IMR-90 (cell line): ENCODE data around the gene SHCBP1L. TPM values are rescaled to one million over a fixed set of nuclear protein-coding genes. Genes with fewer than 3 reads are reported as not detected.

Experiments used
- ATAC-seq: fragments of 200-7000 bp; cut with Tn5 transposase; 2 replicates; pipeline ENCODE4 v1.9.1; 2020; ENCODE audit warnings: low read depth, mild to moderate bottlenecking, moderate library complexity
- BruUV-seq: library from RNA; stranded (reverse); fragments of 400-500 nt; replicated peaks from 2 replicates; lab custom pipeline; 2021; lab: Mats Ljungman, UMichigan
- CTCF ChIA-PET: fragments of 300-600 bp; formaldehyde crosslinking; extraction: SDS; loops from one replicate; lab custom pipeline; 2021; ENCODE audit warnings: antibody characterized with exemption; lab: Yijun Ruan, JAX
- POLR2A ChIA-PET: fragments of 300-600 bp; sonication (Branson Sonifier 250); formaldehyde crosslinking; loops from one replicate; lab custom pipeline; 2022; ENCODE audit warnings: antibody characterized with exemption; ENCODE audit not compliant: unreplicated experiment; lab: Charles Lee
- DNase-seq: peaks from one replicate; pipeline ENCODE4 v3.0.0; 2013
- H2AFZ ChIP-seq: replicated peaks from 2 replicates; pipeline ENCODE3; 2013; ENCODE audit warnings: low read length, mild to moderate bottlenecking; ENCODE audit not compliant: poor library complexity
- H2AK5ac ChIP-seq: 2 replicates; pipeline ENCODE4 v1.6.1; 2013; ENCODE audit warnings: low read depth, low read length, inconsistent platforms
- H2AK9ac ChIP-seq: replicated peaks from 2 replicates; pipeline ENCODE3; 2013; ENCODE audit warnings: mild to moderate bottlenecking, low read depth, low read length, moderate library complexity; ENCODE audit not compliant: poor library complexity
- H2BK120ac ChIP-seq: 2 replicates; pipeline ENCODE4 v1.6.1; 2013; ENCODE audit warnings: low read depth, low read length, inconsistent platforms
- H2BK15ac ChIP-seq: 3 replicates; pipeline ENCODE4 v1.6.1; 2013; ENCODE audit warnings: low read depth, low read length, inconsistent platforms
- H2BK20ac ChIP-seq: 2 replicates; pipeline ENCODE4 v1.6.1; 2013; ENCODE audit warnings: low read depth, mild to moderate bottlenecking, inconsistent platforms, low read length, moderate library complexity
- H2BK5ac ChIP-seq: 2 replicates; pipeline ENCODE4 v1.6.1; 2013; ENCODE audit warnings: mild to moderate bottlenecking, low read depth, low read length, inconsistent platforms; ENCODE audit not compliant: poor library complexity, severe bottlenecking
- H3K14ac ChIP-seq: replicated peaks from 2 replicates; pipeline ENCODE4 v1.6.1; 2013; ENCODE audit warnings: low read depth, low read length, inconsistent platforms
- H3K18ac ChIP-seq: 2 replicates; pipeline ENCODE4 v1.6.1; 2013; ENCODE audit warnings: low read depth, low read length, control low read depth
- H3K23ac ChIP-seq: 2 replicates; pipeline ENCODE4 v1.6.1; 2013; ENCODE audit warnings: low read depth, low read length, inconsistent platforms
- H3K27ac ChIP-seq: 2 replicates; pipeline ENCODE4 v1.5.1; 2013; ENCODE audit warnings: mild to moderate bottlenecking, control low read depth, low read length; ENCODE audit not compliant: insufficient read depth
- H3K27me3 ChIP-seq: 2 replicates; pipeline ENCODE4 v1.6.1; 2013; ENCODE audit warnings: low read length; ENCODE audit not compliant: control insufficient read depth, insufficient read depth
- H3K36me3 ChIP-seq: 2 replicates; pipeline ENCODE4 v1.6.1; 2013; ENCODE audit warnings: low read length, mixed read lengths; ENCODE audit not compliant: control insufficient read depth, insufficient read depth
- H3K4ac ChIP-seq: 2 replicates; pipeline ENCODE4 v1.6.1; 2013; ENCODE audit warnings: low read depth, low read length, inconsistent platforms
- H3K4me1 ChIP-seq: 2 replicates; pipeline ENCODE4 v1.6.1; 2013; ENCODE audit warnings: low read length, mixed read lengths; ENCODE audit not compliant: control insufficient read depth, insufficient read depth
- H3K4me2 ChIP-seq: 2 replicates; pipeline ENCODE4 v1.6.1; 2013; ENCODE audit warnings: low read depth, mild to moderate bottlenecking, control low read depth, low read length, moderate library complexity
- H3K4me3 ChIP-seq: 2 replicates; pipeline ENCODE4 v1.5.1; 2013; ENCODE audit warnings: low read depth, mild to moderate bottlenecking, control low read depth, low read length, moderate library complexity; ENCODE audit not compliant: insufficient read depth
- H3K56ac ChIP-seq: 2 replicates; pipeline ENCODE4 v1.6.1; 2013; ENCODE audit warnings: low read length, inconsistent platforms; ENCODE audit not compliant: insufficient read depth; ENCODE audit errors: extremely low read depth
- H3K79me1 ChIP-seq, 2 experiments: 2 replicates each; pipeline ENCODE4 v1.6.1; 2013; ENCODE audit warnings: low read length in 2 of 2, inconsistent platforms in 1 of 2, low read depth in 1 of 2
- H3K9ac ChIP-seq: 2 replicates; pipeline ENCODE4 v1.6.1; 2013; ENCODE audit warnings: low read depth, low read length, control low read depth
- H3K9me1 ChIP-seq: 2 replicates; pipeline ENCODE4 v1.6.1; 2013; ENCODE audit warnings: low read length, inconsistent platforms; ENCODE audit not compliant: insufficient read depth
- H3K9me3 ChIP-seq: 2 replicates; pipeline ENCODE4 v1.6.1; 2013; ENCODE audit warnings: low read length; ENCODE audit not compliant: control insufficient read depth, insufficient read depth
- H4K20me1 ChIP-seq: 2 replicates; pipeline ENCODE4 v1.6.1; 2013; ENCODE audit warnings: low read length, inconsistent platforms; ENCODE audit not compliant: insufficient read depth
- H4K5ac ChIP-seq: 2 replicates; pipeline ENCODE4 v1.6.1; 2013; ENCODE audit warnings: mild to moderate bottlenecking, low read depth, low read length, control low read depth
- H4K8ac ChIP-seq, 2 experiments: 2 replicates each; pipeline ENCODE4 v1.6.1; 2013; ENCODE audit warnings: low read depth in 2 of 2, low read length in 2 of 2, control low read depth in 1 of 2, inconsistent platforms in 1 of 2
- H4K91ac ChIP-seq: 2 replicates; pipeline ENCODE4 v1.6.1; 2013; ENCODE audit warnings: low read depth, low read length, inconsistent platforms; ENCODE audit not compliant: insufficient read depth
- BHLHE40 ChIP-seq: fragments of 150-350 bp; IDR thresholded peaks from 2 replicates; pipeline ENCODE4 v1.6.1; 2016; ENCODE audit warnings: mild to moderate bottlenecking, low read depth, low read length
- CEBPB ChIP-seq: IDR thresholded peaks from 2 replicates; pipeline ENCODE4 v1.6.1; 2012; ENCODE audit warnings: low read depth, low read length, improper control_type of control experiment
- CHD1 ChIP-seq: IDR thresholded peaks from 2 replicates; pipeline ENCODE4 v1.6.1; 2012; ENCODE audit warnings: low read depth, low read length, improper control_type of control experiment
- CTCF ChIP-seq: conservative IDR thresholded peaks from 2 replicates; pipeline ENCODE4 v1.5.1; 2012; ENCODE audit warnings: mild to moderate bottlenecking, low read depth, low read length, improper control_type of control experiment
- FOS ChIP-seq: fragments of 150-350 bp; IDR thresholded peaks from 2 replicates; pipeline ENCODE4 v1.6.1; 2016; ENCODE audit warnings: low read depth, low read length
- MAFK ChIP-seq: IDR thresholded peaks from 2 replicates; pipeline ENCODE4 v1.6.1; 2012; ENCODE audit warnings: low read depth, low read length, improper control_type of control experiment
- MAZ ChIP-seq: IDR thresholded peaks from 2 replicates; pipeline ENCODE4 v1.6.1; 2012; ENCODE audit warnings: low read depth, mild to moderate bottlenecking, low read length, improper control_type of control experiment, moderate library complexity, borderline replicate concordance
- MXI1 ChIP-seq: IDR thresholded peaks from 2 replicates; pipeline ENCODE4 v1.6.1; 2012; ENCODE audit warnings: low read depth, mild to moderate bottlenecking, low read length, moderate library complexity, borderline replicate concordance
- NFE2L2 ChIP-seq: fragments of 150-350 bp; IDR thresholded peaks from 2 replicates; pipeline ENCODE4 v1.6.1; 2016; ENCODE audit warnings: low read depth, mild to moderate bottlenecking, low read length
- POLR2A ChIP-seq: IDR thresholded peaks from 2 replicates; pipeline ENCODE4 v1.6.1; 2012; ENCODE audit warnings: mild to moderate bottlenecking, low read depth, low read length
- RAD21 ChIP-seq: IDR thresholded peaks from 2 replicates; pipeline ENCODE4 v1.6.1; 2012; ENCODE audit warnings: low read length, improper control_type of control experiment
- RCOR1 ChIP-seq: IDR thresholded peaks from 2 replicates; pipeline ENCODE4 v1.6.1; 2012; ENCODE audit warnings: mild to moderate bottlenecking, low read length, improper control_type of control experiment; ENCODE audit not compliant: insufficient replicate concordance
- RFX5 ChIP-seq: IDR thresholded peaks from 2 replicates; pipeline ENCODE4 v1.8.0; 2012; ENCODE audit warnings: low read depth, mild to moderate bottlenecking, low read length, moderate library complexity
- SMC3 ChIP-seq: fragments of 150-350 bp; IDR thresholded peaks from 2 replicates; pipeline ENCODE4 v1.6.1; 2016; ENCODE audit warnings: low read depth, mild to moderate bottlenecking, antibody characterized with exemption, low read length, moderate library complexity
- USF2 ChIP-seq: fragments of 150-350 bp; IDR thresholded peaks from 2 replicates; pipeline ENCODE4 v1.6.1; 2017; ENCODE audit warnings: mild to moderate bottlenecking, antibody characterized with exemption, low read length, low read depth
- WGBS, 2 experiments: methylation state at CpG; one replicate each; pipeline versions ENCODE4 v1.1.5 to v1.1.7; 2013; ENCODE audit warnings: missing lambda C conversion rate in 2 of 2; ENCODE audit not compliant: insufficient read length in 1 of 2; ENCODE audit errors: extremely low coverage in 2 of 2; 5-methylcytosine and 5-hydroxymethylcytosine counted together
- dilution Hi-C: fragments of 300-500 bp; cut with HindIII; formaldehyde crosslinking; loops from one replicate; pipeline ENCODE4 v1.14.3; 2018; ENCODE audit warnings: low sequenced_read_pairs; ENCODE audit not compliant: unreplicated experiment
- in situ Hi-C: fragments of 300-500 bp; cut with MboI; formaldehyde crosslinking; loops from 3 replicates; pipeline ENCODE4 v1.14.3; 2019; ENCODE audit warnings: low sequenced_read_pairs, inconsistent platforms, mixed read lengths
- intact Hi-C: fragments of 100-400 bp; cut with micrococcal nuclease; formaldehyde crosslinking; loops from 2 replicates; pipeline ENCODE4 v1.10.0; 2022
- polyA plus RNA-seq, 3 experiments: library from polyadenylated mRNA; depleted of rRNA; stranded (reverse); fragments of >200 nt; gene quantifications; 2 replicates each; pipeline ENCODE4 v1.2.3, GENCODE V29; 2012; ENCODE audit warnings: low replicate concordance in 1 of 3
- total RNA-seq: library from RNA; depleted of rRNA; stranded (reverse); fragments of >200 nt; gene quantifications from 2 replicates; pipeline ENCODE4 v1.2.3, GENCODE V29; 2012
- TF ChIP-seq, protein P1 (sequence below): fragments of 150-350 bp; IDR thresholded peaks from 2 replicates; pipeline ENCODE4 v1.6.1; 2016; ENCODE audit warnings: low read depth, mild to moderate bottlenecking, low read length, moderate library complexity, borderline replicate concordance

The SHCBP1L gene
- total and polyA plus RNA-seq, 2 of the 4 experiments (the other 2 are of a cell fraction): not detected

DNA sequence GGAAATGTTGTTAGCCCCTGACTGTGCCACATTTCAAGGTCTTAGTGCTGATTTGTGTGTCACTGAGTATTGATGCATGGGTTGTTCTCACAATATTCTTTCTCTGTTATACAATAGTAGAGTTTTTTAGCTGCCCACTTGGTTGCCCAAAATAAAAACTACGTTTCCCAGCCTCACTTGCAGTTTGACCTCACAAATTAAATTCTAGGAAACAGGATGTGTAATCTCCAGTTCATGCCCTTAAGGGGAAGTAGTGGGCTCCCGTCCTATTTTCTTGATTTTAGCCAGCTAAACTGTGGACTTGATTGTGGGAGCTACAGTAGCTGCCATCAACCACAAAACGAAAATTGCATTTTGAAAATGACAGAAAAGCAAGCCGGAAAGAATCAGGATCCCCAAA lies 42.9 kb upstream of the SHCBP1L start:
- Histone ChIP-seq H3K79me1 (no peaks in the 10 kb centered on the region), H4K91ac (no peak overlapping the region), H3K9me1 (no peaks in the 10 kb centered on the region; the same call in 1 of the 2 replicates), H3K9ac (no peak overlapping the region), H2AK9ac (no peak overlapping the region), H4K5ac (no peak overlapping the region), H2AFZ (no peak overlapping the region), H4K8ac (no peak overlapping the region), H4K20me1 (no peaks in the 10 kb centered on the region), H2BK20ac (no peak overlapping the region), H3K4me1 (no peaks in the 10 kb centered on the region; the same call in 1 of the 2 replicates), H3K4me2 (no peak overlapping the region), H3K4me3 (no peak overlapping the region), H3K18ac (no peak overlapping the region), H2BK120ac (no peak overlapping the region), H3K23ac (no peak overlapping the region), H3K56ac (no peak overlapping the region), H2BK5ac (no peak overlapping the region), H3K36me3 (no peaks in the 10 kb centered on the region), H3K27ac (no peak overlapping the region), H2AK5ac (no peak overlapping the region), H3K4ac (no peak overlapping the region), H3K27me3 (no peaks in the 10 kb centered on the region), H3K14ac (no peak overlapping the region), H2BK15ac (no peak overlapping the region), H3K9me3 (no peaks in the 10 kb centered on the region)
- in situ Hi-C loops (no loop called here), dilution Hi-C loops (no loop called here), intact Hi-C loops (no loop called here)
- CTCF ChIA-PET: no interaction called here
- no CpG with 5 or more reads among the region's 4 CpGs for WGBS, 2 experiments
- TF ChIP-seq USF2 (no peak), CTCF (no peak), RCOR1 (no peak), NFE2L2 (no peak), MAFK (no peak), SMC3 (no peak), RFX5 (no peak), POLR2A (no peak), CEBPB (no peak), MXI1 (no peak), FOS (no peak), CHD1 (no peak), BHLHE40 (no peak), MAZ (no peak), RAD21 (no peak)
- TF ChIP-seq, protein P1, sequence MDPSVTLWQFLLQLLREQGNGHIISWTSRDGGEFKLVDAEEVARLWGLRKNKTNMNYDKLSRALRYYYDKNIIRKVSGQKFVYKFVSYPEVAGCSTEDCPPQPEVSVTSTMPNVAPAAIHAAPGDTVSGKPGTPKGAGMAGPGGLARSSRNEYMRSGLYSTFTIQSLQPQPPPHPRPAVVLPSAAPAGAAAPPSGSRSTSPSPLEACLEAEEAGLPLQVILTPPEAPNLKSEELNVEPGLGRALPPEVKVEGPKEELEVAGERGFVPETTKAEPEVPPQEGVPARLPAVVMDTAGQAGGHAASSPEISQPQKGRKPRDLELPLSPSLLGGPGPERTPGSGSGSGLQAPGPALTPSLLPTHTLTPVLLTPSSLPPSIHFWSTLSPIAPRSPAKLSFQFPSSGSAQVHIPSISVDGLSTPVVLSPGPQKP: no peak
- DNase-seq: no peak
- POLR2A ChIA-PET: no interaction called here
- no TSS peak for BruUV-seq
- no peak for ATAC-seq
